ENCODE measurements around the gene MTIF2. TPM values are rescaled to one million over a fixed set of nuclear protein-coding genes. Genes with fewer than 3 reads are reported as not detected.

Gene MTIF2
- total and polyA plus RNA-seq, 9 of the 15 experiments (the other 6 are each of a cell fraction or from before 2014, with no cell fraction given) = 58.7 to 143 (median 105) TPM

DNA sequence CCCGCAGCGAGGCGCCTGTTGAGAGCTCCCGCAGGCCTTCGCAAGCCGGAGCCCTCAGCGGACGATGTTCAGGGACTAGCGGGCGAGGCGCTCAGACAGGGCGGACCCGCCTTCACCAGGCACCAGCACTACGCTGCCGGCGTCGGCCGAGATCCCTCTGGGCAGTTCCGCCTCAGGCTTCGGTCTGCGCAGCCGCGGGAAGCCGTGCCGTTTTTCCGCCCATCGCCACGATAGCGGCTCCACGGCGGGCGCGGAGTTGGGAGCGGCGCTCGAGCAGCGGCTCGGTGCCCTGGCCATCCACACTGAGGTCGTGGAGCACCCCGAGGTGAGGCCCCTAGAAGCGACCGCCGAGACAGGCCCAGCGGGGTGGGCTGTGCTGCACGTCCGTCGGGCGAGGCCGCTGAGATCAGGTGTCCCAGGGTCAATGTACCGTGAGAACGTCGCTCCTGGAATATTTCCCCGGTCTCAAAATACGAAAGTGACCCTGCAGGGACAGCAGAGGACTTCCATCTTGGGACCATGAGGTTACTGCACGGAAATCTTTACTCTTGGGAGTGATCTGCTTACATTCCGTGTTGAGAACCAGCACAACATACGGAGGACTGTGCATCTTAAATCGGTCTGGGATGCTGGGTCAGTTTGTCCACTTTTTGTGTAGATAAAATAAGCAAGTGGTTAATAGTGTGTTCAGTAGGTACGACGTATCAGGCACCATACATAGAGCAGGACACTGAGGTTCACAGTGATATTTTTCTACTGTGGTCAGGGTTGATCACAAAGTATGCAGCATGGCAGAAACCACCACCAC is 13.3 kb upstream of the MTIF2 start (continued):
- TF ChIP-seq, protein P1, sequence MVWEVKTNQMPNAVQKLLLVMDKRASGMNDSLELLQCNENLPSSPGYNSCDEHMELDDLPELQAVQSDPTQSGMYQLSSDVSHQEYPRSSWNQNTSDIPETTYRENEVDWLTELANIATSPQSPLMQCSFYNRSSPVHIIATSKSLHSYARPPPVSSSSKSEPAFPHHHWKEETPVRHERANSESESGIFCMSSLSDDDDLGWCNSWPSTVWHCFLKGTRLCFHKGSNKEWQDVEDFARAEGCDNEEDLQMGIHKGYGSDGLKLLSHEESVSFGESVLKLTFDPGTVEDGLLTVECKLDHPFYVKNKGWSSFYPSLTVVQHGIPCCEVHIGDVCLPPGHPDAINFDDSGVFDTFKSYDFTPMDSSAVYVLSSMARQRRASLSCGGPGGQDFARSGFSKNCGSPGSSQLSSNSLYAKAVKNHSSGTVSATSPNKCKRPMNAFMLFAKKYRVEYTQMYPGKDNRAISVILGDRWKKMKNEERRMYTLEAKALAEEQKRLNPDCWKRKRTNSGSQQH (CRISPR knock-in tag; IDR thresholded peaks at IDR 0.05) = no peak
- no peak; the same call in 1 of the 2 replicates for TF ChIP-seq ZNF197 (CRISPR knock-in tag; IDR thresholded peaks at IDR 0.05; ENCODE audit: low read depth)
- peak; percentile 93 for TF ChIP-seq GTF2E2 (tag; IDR thresholded peaks at IDR 0.05)
- TF ChIP-seq ARID1B (IDR thresholded peaks at IDR 0.05) = no peak
- TF ChIP-seq RNF2 (IDR thresholded peaks at IDR 0.05) = peak; percentile 86
- TF ChIP-seq, protein P2, sequence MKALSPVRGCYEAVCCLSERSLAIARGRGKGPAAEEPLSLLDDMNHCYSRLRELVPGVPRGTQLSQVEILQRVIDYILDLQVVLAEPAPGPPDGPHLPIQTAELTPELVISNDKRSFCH (CRISPR knock-in tag; IDR thresholded peaks at IDR 0.05) = no peak
- TF ChIP-seq, protein P2 (tag; IDR thresholded peaks at IDR 0.05) = peak; percentile 40; the same call in 1 of the 2 replicates
- no peak for TF ChIP-seq KAT8 (IDR thresholded peaks at IDR 0.05; ENCODE audit: low read depth)
- no peak for TF ChIP-seq ESRRB (CRISPR knock-in tag; IDR thresholded peaks at IDR 0.05; ENCODE audit: borderline replicate concordance)
- TF ChIP-seq MECOM (CRISPR knock-in tag; IDR thresholded peaks at IDR 0.05) = no peak
- TF ChIP-seq SETDB1 (IDR thresholded peaks at IDR 0.05; ENCODE audit: low read length) = no peak
- no peak for TF ChIP-seq ZNF239 (CRISPR knock-in tag; IDR thresholded peaks at IDR 0.05)
- TF ChIP-seq, protein P3, sequence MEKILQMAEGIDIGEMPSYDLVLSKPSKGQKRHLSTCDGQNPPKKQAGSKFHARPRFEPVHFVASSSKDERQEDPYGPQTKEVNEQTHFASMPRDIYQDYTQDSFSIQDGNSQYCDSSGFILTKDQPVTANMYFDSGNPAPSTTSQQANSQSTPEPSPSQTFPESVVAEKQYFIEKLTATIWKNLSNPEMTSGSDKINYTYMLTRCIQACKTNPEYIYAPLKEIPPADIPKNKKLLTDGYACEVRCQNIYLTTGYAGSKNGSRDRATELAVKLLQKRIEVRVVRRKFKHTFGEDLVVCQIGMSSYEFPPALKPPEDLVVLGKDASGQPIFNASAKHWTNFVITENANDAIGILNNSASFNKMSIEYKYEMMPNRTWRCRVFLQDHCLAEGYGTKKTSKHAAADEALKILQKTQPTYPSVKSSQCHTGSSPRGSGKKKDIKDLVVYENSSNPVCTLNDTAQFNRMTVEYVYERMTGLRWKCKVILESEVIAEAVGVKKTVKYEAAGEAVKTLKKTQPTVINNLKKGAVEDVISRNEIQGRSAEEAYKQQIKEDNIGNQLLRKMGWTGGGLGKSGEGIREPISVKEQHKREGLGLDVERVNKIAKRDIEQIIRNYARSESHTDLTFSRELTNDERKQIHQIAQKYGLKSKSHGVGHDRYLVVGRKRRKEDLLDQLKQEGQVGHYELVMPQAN (IDR thresholded peaks at IDR 0.05; ENCODE audit: borderline replicate concordance) = peak; percentile 48; the same call in 1 of the 2 replicates
- no peak for TF ChIP-seq CSDE1 (IDR thresholded peaks at IDR 0.05)
- peak; percentile 78 for TF ChIP-seq MYC (IDR thresholded peaks at IDR 0.05; ENCODE audit: low read depth, low read length)
- peak; percentile 82; the same call in 1 of the 2 replicates for TF ChIP-seq MYC (CRISPR knock-in tag; IDR thresholded peaks at IDR 0.05; ENCODE audit: borderline replicate concordance, low read depth)
- TF ChIP-seq RBM17 (IDR thresholded peaks at IDR 0.05; ENCODE audit: borderline replicate concordance, low read depth, low read length) = no peak
- TF ChIP-seq, protein P4, sequence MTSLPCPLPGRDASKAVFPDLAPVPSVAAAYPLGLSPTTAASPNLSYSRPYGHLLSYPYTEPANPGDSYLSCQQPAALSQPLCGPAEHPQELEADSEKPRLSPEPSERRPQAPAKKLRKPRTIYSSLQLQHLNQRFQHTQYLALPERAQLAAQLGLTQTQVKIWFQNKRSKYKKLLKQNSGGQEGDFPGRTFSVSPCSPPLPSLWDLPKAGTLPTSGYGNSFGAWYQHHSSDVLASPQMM (CRISPR knock-in tag; IDR thresholded peaks at IDR 0.05) = no peak
- TF ChIP-seq, protein P5, sequence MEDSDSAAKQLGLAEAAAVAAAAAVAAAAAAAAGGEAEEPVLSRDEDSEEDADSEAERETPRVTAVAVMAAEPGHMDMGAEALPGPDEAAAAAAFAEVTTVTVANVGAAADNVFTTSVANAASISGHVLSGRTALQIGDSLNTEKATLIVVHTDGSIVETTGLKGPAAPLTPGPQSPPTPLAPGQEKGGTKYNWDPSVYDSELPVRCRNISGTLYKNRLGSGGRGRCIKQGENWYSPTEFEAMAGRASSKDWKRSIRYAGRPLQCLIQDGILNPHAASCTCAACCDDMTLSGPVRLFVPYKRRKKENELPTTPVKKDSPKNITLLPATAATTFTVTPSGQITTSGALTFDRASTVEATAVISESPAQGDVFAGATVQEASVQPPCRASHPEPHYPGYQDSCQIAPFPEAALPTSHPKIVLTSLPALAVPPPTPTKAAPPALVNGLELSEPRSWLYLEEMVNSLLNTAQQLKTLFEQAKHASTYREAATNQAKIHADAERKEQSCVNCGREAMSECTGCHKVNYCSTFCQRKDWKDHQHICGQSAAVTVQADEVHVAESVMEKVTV (CRISPR knock-in tag; IDR thresholded peaks at IDR 0.05) = no peak
- peak; percentile 60; the same call in 1 of the 2 replicates for TF ChIP-seq NCOA6 (IDR thresholded peaks at IDR 0.05)
- TF ChIP-seq MEIS2 (IDR thresholded peaks at IDR 0.05; ENCODE audit: partially characterized antibody) = peak; percentile 65
- no peak for TF ChIP-seq ZBTB7A (IDR thresholded peaks at IDR 0.05; ENCODE audit: borderline replicate concordance, control insufficient read depth, low read depth, low read length)
- no peak for TF ChIP-seq FOXM1 (IDR thresholded peaks at IDR 0.05; ENCODE audit: low read depth)
- peak; percentile 23; the same call in 1 of the 2 replicates for TF ChIP-seq FOXM1 (CRISPR knock-in tag; IDR thresholded peaks at IDR 0.05; ENCODE audit: low read depth)
